PC-3 (cell line): ENCODE data around the gene OR2T5.
"Not testable (repeated sequence)": the region's sequence is repeated elsewhere in the genome, so short reads cannot be mapped to it uniquely, and the experiment has no call there.

Source experiments
- CTCF ChIP-seq: fragments of 300-600 bp; sonication (generic); conservative IDR thresholded peaks from 2 replicates; pipeline ENCODE4 v1.5.1; 2017; ENCODE audit warnings: antibody characterized with exemption, low read depth, mild to moderate bottlenecking, low read length
- EZH2 ChIP-seq: fragments of 300-600 bp; sonication (generic); IDR thresholded peaks from one replicate; pipeline ENCODE4 v1.6.1; 2017; ENCODE audit warnings: antibody characterized with exemption, mild to moderate bottlenecking, low read length; ENCODE audit not compliant: unreplicated experiment
- EZH2phosphoT487 ChIP-seq: fragments of 300-600 bp; sonication (generic); IDR thresholded peaks from 2 replicates; pipeline ENCODE4 v1.6.1; 2018; ENCODE audit warnings: mild to moderate bottlenecking, antibody characterized with exemption, low read length, borderline replicate concordance

- TF ChIP-seq CTCF, EZH2, EZH2phosphoT487: not testable (repeated sequence)
Observed at GRCh38 chr1:248500305-248501035, 12.1 kb downstream of the OR2T5 start.
